ENCODE results near the gene GAS6. TPM values are rescaled to one million over a fixed set of nuclear protein-coding genes. Genes with fewer than 3 reads are reported as not detected.

The GAS6 gene
- polyA plus RNA-seq, 1 donor, result 48.4 TPM

- DNase-seq, result no peak
- H3K27me3 ChIP-seq (ENCODE audit: control insufficient read depth, insufficient read depth, low read length), result no peaks in the 10 kb centered on the region
- H3K9me3 ChIP-seq (ENCODE audit: control insufficient read depth, low read depth, low read length), result peaks cover 9% of the 10 kb centered on the region
- WGBS (ENCODE audit: insufficient coverage, low lambda C conversion rate), result no CpG with 5 or more reads among the region's 10 CpGs
- peaks cover 2% of the 10 kb centered on the region for H3K4me1 ChIP-seq (ENCODE audit: control insufficient read depth, insufficient read depth, low read length)
- H3K4me3 ChIP-seq (ENCODE audit: low read length), result no peak overlapping the region
- H3K27ac ChIP-seq (ENCODE audit: low read length), result no peak overlapping the region
- no peaks in the 10 kb centered on the region for H3K36me3 ChIP-seq (ENCODE audit: control insufficient read depth, insufficient read depth, low read length)
Measured at GRCh38 chr13:113881614-113882266, 17.9 kb upstream of the GAS6 start.

GRCh38 chr13:113880651-113881611 lies 17.1 kb upstream of the GAS6 start:
- 85% methylated on average over 4 of the region's 17 CpGs for WGBS (ENCODE audit: insufficient coverage, low lambda C conversion rate)
- Histone ChIP-seq H3K4me1 (ENCODE audit: control insufficient read depth, insufficient read depth, low read length) (peaks cover 2% of the 10 kb centered on the region), H3K4me3 (ENCODE audit: low read length) (no peak overlapping the region), H3K27ac (ENCODE audit: low read length) (no peak overlapping the region), H3K36me3 (ENCODE audit: control insufficient read depth, insufficient read depth, low read length) (no peaks in the 10 kb centered on the region), H3K27me3 (ENCODE audit: control insufficient read depth, insufficient read depth, low read length) (no peaks in the 10 kb centered on the region), H3K9me3 (ENCODE audit: control insufficient read depth, low read depth, low read length) (peaks cover 15% of the 10 kb centered on the region)
- DNase-seq, result no peak

GRCh38 chr13:113879494-113880360 lies 15.9 kb upstream of the GAS6 start:
- WGBS (ENCODE audit: insufficient coverage, low lambda C conversion rate), result 93% methylated on average over 2 of the region's 11 CpGs
- no peak overlapping the region for H3K27ac ChIP-seq (ENCODE audit: low read length)
- H3K4me3 ChIP-seq (ENCODE audit: low read length), result no peak overlapping the region
- no peaks in the 10 kb centered on the region for H3K27me3 ChIP-seq (ENCODE audit: control insufficient read depth, insufficient read depth, low read length)
- no peak for DNase-seq
- no peaks in the 10 kb centered on the region for H3K36me3 ChIP-seq (ENCODE audit: control insufficient read depth, insufficient read depth, low read length)
- peaks cover 15% of the 10 kb centered on the region for H3K9me3 ChIP-seq (ENCODE audit: control insufficient read depth, low read depth, low read length)
- peaks cover 2% of the 10 kb centered on the region for H3K4me1 ChIP-seq (ENCODE audit: control insufficient read depth, insufficient read depth, low read length)

GRCh38 chr13:113879017-113879416 lies 15.1 kb upstream of the GAS6 start:
- Histone ChIP-seq H3K27ac (ENCODE audit: low read length) (no peak overlapping the region), H3K36me3 (ENCODE audit: control insufficient read depth, insufficient read depth, low read length) (no peaks in the 10 kb centered on the region)
- WGBS (ENCODE audit: insufficient coverage, low lambda C conversion rate), result 80% methylated on average over 1 of the region's 7 CpGs

DNA sequence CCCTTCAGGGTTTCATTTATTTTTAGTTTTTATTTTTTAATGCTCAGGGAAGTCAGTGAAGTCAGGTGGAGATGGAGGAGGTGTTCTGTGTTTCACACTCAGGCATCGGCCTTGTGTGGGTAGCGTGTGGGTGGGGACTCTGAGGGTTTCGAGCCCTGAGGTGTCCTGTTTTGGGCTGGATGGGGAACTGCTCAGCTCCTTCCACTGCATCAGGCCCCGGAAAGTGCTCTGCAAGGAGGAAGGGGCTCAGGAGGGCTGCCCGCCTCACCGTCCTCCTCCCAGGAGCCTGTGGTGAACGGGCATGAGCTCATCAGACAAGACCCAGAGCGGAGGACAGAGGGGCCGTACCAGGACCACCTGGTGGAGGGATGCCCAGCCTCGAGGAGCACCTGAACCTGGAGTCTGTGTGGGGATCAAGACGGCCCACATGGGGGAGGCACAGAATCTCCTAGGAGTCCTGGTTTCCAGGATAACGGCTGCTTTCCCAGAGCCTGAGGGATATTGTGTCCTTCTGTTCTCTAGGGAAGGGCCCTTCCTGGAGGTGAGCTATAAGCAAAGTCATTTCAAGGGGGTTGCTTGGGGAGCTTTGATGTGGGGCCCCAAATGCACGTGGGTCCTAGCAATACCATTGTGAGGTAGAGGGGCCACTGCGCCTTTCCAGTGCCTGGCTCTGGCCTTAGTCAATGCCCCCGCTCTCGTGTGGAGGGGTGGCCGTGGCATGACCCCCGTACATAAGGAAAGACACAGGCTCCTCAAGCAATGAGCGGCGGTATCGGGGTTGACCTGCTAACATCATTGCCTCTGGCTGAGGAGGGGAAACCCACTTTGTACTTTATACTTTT lies 13.5 kb upstream of the GAS6 start:
- Histone ChIP-seq H3K36me3 (ENCODE audit: control insufficient read depth, insufficient read depth, low read length) (no peaks in the 10 kb centered on the region), H3K27ac (ENCODE audit: low read length) (no peak overlapping the region), H3K27me3 (ENCODE audit: control insufficient read depth, insufficient read depth, low read length) (no peaks in the 10 kb centered on the region), H3K9me3 (ENCODE audit: control insufficient read depth, low read depth, low read length) (peaks cover 9% of the 10 kb centered on the region), H3K4me1 (ENCODE audit: control insufficient read depth, insufficient read depth, low read length) (peaks cover 2% of the 10 kb centered on the region), H3K4me3 (ENCODE audit: low read length) (no peak overlapping the region)
- WGBS (ENCODE audit: insufficient coverage, low lambda C conversion rate), result no CpG with 5 or more reads among the region's 21 CpGs
- DNase-seq, result no peak

More at GRCh38 chr13:113879017-113879416, 15.1 kb upstream of the GAS6 start:
- Histone ChIP-seq H3K4me1 (ENCODE audit: control insufficient read depth, insufficient read depth, low read length) (peaks cover 2% of the 10 kb centered on the region), H3K27me3 (ENCODE audit: control insufficient read depth, insufficient read depth, low read length) (no peaks in the 10 kb centered on the region), H3K4me3 (ENCODE audit: low read length) (no peak overlapping the region), H3K9me3 (ENCODE audit: control insufficient read depth, low read depth, low read length) (peaks cover 18% of the 10 kb centered on the region)
- no peak for DNase-seq

GRCh38 chr13:113876346-113877148 lies 12.7 kb upstream of the GAS6 start:
- no peak for DNase-seq
- Histone ChIP-seq H3K36me3 (ENCODE audit: control insufficient read depth, insufficient read depth, low read length) (no peaks in the 10 kb centered on the region), H3K27me3 (ENCODE audit: control insufficient read depth, insufficient read depth, low read length) (no peaks in the 10 kb centered on the region)

GRCh38 chr13:113875837-113876281 lies 12.0 kb upstream of the GAS6 start:
- DNase-seq, result no peak
- no CpG with 5 or more reads among the region's 11 CpGs for WGBS (ENCODE audit: insufficient coverage, low lambda C conversion rate)
- no peaks in the 10 kb centered on the region for H3K36me3 ChIP-seq (ENCODE audit: control insufficient read depth, insufficient read depth, low read length)
- no peaks in the 10 kb centered on the region for H3K27me3 ChIP-seq (ENCODE audit: control insufficient read depth, insufficient read depth, low read length)
- no peak overlapping the region for H3K4me3 ChIP-seq (ENCODE audit: low read length)
- no peak overlapping the region for H3K27ac ChIP-seq (ENCODE audit: low read length)
- H3K4me1 ChIP-seq (ENCODE audit: control insufficient read depth, insufficient read depth, low read length), result no peaks in the 10 kb centered on the region
- H3K9me3 ChIP-seq (ENCODE audit: control insufficient read depth, low read depth, low read length), result peaks cover 9% of the 10 kb centered on the region

More at GRCh38 chr13:113876346-113877148, 12.7 kb upstream of the GAS6 start:
- H3K4me1 ChIP-seq (ENCODE audit: control insufficient read depth, insufficient read depth, low read length), result no peaks in the 10 kb centered on the region
- peaks cover 9% of the 10 kb centered on the region for H3K9me3 ChIP-seq (ENCODE audit: control insufficient read depth, low read depth, low read length)
- no peak overlapping the region for H3K27ac ChIP-seq (ENCODE audit: low read length)
- WGBS (ENCODE audit: insufficient coverage, low lambda C conversion rate), result no CpG with 5 or more reads among the region's 18 CpGs
- H3K4me3 ChIP-seq (ENCODE audit: low read length), result no peak overlapping the region

GRCh38 chr13:113875429-113875815 lies 11.5 kb upstream of the GAS6 start:
- DNase-seq, result no peak
- WGBS (ENCODE audit: insufficient coverage, low lambda C conversion rate), result no CpG with 5 or more reads among the region's 8 CpGs
- Histone ChIP-seq H3K27me3 (ENCODE audit: control insufficient read depth, insufficient read depth, low read length) (no peaks in the 10 kb centered on the region), H3K4me3 (ENCODE audit: low read length) (no peak overlapping the region), H3K36me3 (ENCODE audit: control insufficient read depth, insufficient read depth, low read length) (no peaks in the 10 kb centered on the region), H3K27ac (ENCODE audit: low read length) (no peak overlapping the region), H3K4me1 (ENCODE audit: control insufficient read depth, insufficient read depth, low read length) (no peaks in the 10 kb centered on the region), H3K9me3 (ENCODE audit: control insufficient read depth, low read depth, low read length) (peaks cover 9% of the 10 kb centered on the region)

Data from large intestine (tissue), 3 donors.